T1000 (cell line): Measurements from ENCODE around the gene YTHDC2.
"Not testable (repeated sequence)": the region's sequence is repeated elsewhere in the genome, so short reads cannot be mapped to it uniquely, and the experiment has no call there.

Experiments
- DNase-seq: peaks from one replicate; lab custom pipeline; 2025; ENCODE audit warnings: mixed read lengths; lab: John Stamatoyannopoulos, UW

Gene YTHDC2

DNA sequence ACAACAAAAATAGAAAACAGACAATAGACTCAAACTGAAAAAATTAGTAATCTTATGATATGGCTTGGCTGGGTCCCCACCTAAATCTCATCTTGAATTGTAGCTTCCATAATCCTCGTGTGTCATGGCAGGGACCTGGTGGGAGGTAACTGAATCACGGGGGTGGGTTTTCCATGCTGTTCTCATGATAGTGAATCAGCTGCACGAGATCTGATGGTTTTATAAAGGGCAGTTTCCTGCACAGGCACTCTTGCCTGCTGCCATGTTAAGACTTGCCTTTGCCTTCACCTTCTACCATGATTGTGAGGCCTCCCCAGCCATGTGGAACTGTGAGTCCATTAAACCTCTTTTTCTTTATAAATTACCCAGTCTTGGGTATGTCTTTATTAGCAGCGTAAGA, 89.8 kb downstream of the YTHDC2 start:
- DNase-seq = not testable (repeated sequence)

DNA sequence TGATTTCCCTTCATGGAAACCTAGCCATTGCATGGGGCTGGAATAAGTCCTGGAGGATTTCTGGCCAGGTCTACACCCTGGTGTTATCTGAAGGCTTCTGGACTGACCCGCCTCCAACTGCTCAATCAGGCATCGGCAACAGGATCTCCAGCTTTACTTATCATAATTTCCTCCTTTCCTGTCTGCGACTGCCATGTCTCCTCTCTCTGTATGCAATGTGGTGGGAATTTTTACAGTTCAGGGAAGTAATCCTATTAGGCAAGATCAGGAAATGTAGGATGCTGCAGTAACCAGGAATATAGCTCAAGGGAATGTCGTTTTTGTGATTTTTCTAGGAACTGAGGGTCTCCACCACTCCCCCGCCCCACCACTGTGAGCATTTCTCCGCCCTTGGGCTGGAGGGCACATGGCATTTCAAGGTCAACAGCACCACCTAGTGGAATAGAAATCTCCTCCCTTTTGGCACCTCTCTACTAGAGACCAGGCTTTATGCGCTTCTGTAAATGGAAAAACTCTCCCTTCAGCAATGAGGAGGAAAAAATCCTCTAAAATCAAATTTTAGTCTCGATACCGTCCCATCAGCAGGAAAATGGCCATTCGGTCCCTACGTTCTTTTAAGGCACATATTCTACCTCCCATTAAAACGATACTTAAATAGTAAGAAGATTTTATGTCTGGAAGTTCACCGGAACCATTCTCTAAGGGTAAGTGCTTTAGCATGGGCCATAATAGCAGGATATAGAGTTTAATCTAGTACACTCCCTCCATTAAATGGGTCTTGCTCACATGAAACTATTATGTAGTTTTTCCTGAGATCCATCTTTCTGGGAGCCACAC, 93.0 kb downstream of the YTHDC2 start:
- peak; percentile 40 for DNase-seq

DNA sequence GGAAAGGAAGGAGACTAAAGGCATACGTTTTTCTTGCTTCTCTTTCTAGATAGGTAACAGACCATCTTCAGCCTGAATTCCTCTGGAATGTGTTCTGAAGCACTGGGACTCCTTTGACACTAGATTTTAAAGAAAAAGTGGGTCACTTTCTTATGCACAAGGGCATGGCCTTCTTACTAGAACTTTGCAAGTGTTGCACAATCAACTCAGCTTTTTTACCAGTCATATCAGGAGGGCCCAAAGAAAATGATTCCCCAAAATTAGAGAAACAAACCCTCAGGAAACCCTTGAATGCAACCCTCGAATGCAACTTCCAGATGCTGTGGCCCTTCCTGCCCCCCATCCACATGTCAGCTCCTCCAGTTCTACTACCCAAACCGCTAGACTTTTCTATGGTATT, 93.9 kb downstream of the YTHDC2 start:
- DNase-seq = no peak

DNA sequence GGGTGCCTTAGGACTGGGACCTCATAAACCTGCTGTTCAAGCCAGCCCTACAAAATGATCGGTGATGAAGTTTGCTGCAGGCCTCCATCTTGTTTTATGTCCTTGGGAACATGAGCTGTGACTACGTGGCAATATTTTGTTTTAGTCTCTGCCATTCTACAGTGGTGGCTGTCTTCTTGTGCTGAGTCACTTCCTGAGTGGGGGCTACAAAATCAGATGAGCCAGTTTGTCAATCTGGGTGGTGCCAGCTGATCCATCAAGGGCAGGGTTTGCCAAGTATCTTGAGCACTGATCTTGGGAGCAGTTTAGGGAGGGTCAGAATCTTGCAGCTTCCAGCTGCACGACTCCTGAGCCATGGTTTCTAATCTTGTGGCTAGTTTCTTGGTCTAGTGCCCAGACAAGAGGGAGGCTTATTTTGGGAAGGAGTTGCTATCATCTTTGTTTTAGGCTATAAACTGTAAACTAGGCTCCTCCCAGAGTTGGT, 94.7 kb downstream of the YTHDC2 start:
- no peak for DNase-seq

DNA sequence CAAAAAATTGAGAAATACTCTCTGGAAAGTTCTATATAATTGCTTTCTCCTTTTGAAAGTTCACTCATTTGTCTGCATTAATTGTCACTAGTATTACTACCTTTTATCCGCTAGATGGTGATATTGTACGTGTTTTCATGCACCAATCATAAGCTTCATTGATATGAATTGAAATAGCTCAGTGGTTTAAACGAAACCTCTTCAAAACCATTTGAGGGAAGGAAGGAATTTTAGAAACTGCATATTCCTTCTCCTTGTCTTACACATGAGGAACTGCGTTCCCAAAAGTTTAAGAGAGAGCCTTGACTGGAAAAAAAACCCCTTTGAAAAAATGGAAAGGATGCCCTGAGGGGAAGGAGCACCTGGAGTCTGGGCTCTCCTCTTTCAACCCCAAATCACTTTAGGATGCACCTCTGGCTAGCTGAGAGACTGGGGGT, 98.6 kb downstream of the YTHDC2 start:
- no peak for DNase-seq

DNA sequence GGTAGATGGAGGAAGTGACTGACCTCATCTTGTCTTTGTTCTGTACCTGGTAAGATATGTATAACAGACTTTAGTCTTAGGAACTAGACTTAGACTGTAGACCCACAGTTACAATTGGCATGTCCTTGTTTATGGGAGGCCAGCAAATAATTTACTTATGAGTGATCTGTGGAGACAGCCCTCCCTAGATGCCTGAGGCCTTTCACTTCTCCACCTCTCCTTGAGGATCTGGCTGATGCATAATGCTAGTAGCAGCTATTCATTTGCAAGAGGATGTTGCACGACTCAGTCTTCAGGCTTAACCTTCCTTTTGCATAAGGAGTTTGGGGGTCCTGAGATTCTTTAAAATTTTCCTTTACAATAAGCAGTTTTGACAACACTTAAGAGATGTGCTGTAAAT, 100.7 kb downstream of the YTHDC2 start:
- DNase-seq = no peak

DNA sequence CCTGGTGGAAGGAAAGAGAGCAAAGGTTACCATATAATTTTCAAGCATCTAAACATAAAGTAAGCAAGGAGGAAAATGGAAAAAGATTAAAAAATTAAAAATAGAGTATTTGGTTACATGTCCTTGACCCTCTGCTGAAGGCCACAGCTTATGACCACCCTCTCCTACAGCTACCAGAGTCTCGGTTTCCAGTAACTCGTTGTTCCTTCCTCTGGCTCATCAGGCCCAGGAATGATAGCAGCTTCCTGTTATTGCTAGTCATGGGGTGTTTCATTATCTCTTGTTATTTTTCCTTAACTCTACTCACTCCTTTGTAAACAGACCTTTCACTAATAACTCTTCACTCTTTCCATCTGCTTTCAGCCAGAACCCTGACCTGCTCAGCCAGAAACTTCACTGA, 102.2 kb downstream of the YTHDC2 start:
- no peak for DNase-seq

DNA sequence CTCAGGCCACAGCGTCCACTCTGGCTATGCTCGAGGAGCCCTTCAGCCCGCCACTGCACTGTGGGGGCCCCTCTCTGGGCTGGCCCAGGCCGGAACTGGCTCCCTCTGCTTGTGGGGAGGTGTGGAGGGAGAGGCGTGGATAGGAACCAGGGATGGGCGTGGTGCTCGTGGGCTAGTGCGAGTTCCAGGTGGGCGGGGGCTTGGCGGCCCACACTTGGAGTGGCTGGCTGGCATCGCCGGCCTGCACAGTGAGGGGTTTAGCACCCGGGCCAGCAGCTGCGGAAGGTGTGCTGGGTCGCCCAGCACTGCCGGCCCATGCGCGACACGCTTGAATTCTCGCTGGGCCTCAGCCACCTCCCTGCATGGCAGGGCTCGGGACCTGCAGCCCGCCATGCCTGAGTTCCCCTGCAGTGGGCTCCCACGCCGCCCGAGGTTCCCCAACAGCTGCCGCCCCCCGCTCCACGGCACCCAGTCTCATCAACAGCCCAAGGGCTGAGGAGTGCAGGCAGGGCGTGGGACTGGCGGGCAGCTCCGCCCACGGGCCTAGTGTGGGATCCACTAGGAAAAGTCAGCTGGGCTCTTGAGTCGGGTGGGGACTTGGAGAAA, 103.8 kb downstream of the YTHDC2 start:
- DNase-seq = no peak

DNA sequence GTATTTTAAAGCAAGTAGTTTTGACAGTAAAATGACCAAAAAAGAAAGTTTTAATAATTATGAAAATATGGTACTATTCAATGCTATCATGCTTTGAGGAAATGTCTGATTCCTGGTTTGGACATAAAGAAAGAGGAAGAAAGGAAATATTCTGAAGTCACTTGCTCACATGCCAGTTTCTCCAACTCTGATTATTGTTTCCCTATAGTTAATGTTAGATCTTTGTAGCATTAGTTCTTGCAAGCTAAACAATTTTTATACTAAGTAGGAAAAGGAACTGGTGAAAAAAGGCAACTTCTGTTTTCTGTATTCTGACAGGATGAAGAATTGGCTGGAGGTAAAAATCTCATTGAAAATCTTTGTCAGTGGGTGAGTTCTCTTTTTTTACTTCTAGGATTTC, 119.5 kb downstream of the YTHDC2 start:
- DNase-seq = no peak

DNA sequence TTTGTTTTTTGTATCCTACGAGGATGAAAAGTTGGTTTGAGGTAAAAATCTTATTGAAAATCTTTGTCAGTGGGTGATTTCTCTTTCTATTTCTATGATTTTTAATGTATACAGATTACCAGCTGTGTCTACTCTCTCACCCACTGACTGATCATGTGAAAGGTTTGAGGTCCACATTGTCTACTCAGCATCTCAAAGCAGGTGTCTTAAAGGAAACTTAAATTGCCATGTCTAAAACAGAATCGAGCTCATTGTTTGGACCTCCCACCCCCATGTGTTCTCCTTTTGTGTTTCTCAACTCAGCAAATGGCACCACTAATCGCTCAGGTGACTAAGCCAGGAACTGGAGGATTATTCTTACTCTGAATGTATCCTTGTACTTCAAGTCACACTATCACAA, 121.5 kb downstream of the YTHDC2 start:
- DNase-seq = no peak

DNA sequence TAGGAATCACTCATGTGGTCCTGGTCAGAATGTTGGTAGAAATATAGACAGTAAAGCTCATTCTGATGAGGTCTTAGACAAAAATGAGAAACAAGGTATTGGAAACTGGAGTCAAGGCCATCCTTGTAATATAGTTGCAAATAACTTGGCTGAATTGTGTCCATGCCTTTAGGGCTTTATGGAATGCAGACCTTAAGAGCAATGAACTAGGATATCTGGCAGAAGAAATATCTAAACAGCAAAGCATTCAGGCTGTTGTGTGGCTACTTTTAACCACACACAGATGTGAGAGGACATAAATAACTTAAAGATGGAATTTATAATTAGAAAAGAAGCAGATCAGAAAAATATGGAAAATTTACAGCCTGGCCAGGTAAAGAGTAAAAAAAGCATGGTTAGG, 128.2 kb downstream of the YTHDC2 start:
- DNase-seq = no peak
